SK-MEL-5 (cell line): Measurements from ENCODE around the gene NPHS2. TPM values are rescaled to one million over a fixed set of nuclear protein-coding genes. Genes with fewer than 3 reads are reported as not detected.
"Not testable (repeated sequence)": the region's sequence is repeated elsewhere in the genome, so short reads cannot be mapped to it uniquely, and the experiment has no call there.

ENCODE experiments used
- DNase-seq: peaks from one replicate; pipeline ENCODE4 v3.0.0-alpha.2; 2016; ENCODE audit warnings: low read depth, low spot score
- in situ Hi-C: cut with HindIII; loops from 2 replicates; pipeline ENCODE4 v1.10.0; 2016; ENCODE audit warnings: low sequenced_read_pairs, high pct_unique_total_duplicates, low pct_unique_long_range_greater_than_20kb
- small RNA-seq, 2 experiments: library from RNA; depleted of rRNA; stranded (forward); fragments of <200 nt; gene quantifications; one replicate each; pipeline ENCODE3, GENCODE V24; 2014
- total RNA-seq: library from RNA; depleted of rRNA; stranded (reverse); fragments of >200 nt; shearing (Covaris generic); gene quantifications from 2 replicates; pipeline ENCODE4 v1.2.3, GENCODE V29; 2014; rRNA removed

NPHS2 gene
- total RNA-seq, 1 experiment from 2014 or later, result not detected

DNA sequence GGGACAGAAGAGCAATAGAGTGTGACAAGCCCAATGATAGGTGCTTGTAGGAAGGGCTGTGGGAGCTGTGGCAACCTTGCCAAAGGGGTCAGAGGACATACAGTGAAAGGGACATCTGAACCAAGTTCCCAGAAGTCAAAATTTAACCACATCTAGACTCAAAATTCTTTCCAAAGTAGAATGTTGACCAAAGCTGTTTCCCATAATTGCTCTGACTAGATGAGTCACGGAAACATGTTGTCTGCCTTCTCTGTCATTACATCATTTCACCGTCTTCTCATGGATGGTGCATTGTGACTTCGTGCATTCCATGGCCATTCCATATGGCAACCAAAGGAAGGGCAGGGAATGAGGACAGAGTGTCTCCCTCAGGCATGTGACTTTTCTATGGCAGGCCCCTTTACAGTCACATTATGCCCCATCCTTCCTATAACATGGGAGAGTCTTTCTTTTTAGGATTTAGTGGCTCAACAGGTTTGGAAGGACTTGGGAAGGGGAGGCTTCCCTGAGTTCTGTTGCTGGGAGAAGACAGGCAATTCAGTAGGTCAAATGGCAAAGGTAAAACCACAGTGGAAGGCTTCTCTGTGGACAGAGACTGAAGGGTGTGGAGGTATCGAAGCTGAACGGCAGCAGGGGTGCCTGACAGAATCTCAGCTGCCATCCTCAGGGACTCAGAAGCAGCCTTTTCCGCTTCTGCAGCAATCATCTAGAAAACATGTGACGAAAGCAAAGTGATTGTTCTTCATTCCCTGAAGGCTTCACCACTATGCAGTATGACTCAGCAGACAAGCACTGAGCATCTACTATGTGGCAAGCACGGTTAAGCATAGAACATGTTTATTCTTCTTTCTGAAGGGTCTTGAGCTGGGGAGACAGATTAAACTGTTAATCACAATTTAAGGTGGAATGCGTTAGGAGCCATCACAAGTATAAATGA is 24.7 kb downstream of the NPHS2 start:
- in situ Hi-C loops, result no loop called here
- peak; percentile 89 for DNase-seq

DNA sequence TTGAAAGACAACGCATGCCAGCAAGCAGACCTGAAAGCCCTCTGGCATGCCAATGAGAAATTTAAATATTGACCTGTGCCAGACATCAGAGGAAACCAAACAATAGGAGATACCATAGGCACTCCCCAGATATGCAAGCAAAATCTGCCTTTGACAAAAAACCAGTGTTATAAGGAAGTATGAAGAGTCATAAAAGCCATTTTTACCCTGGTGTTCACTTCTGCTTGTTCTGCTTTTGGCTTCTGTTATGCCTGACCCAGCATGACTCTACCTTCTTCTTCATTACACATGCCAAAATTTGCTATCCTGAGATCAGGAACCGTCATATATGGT is 26.4 kb downstream of the NPHS2 start:
- no peak for DNase-seq
- in situ Hi-C loops, result no loop called here

DNA sequence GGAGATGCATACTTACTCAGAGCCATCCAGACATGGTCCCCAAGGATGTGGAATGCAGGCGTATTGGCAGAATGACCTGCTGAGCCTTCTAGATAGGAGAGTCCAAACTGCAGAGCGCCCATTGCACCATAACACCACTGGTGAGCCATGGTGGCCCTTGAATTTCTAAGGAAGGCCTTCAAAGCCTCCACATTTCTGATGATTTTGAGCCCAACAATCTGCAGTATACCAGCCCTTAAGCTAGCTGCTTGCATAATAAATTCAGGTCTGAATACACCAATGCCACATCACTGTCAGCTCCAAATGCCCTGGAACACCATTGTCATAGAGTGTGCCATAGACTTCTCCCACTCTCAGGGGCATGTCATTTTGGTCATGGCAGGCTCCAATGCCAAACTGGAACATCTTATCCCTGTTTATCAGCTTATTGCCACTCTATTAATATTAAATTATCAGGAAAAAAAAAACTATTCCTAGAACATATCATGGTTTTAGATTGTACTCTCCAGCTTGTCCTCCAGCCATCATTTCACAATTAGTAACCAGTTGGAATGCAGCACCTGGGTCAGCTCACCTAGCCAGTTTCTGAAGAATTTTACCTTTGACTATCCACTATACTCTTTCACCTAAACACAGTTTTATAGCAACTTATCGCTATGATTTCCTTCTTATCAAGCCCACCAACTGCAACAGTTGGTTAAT is 26.9 kb downstream of the NPHS2 start:
- no peak for DNase-seq
- in situ Hi-C loops, result no loop called here

DNA sequence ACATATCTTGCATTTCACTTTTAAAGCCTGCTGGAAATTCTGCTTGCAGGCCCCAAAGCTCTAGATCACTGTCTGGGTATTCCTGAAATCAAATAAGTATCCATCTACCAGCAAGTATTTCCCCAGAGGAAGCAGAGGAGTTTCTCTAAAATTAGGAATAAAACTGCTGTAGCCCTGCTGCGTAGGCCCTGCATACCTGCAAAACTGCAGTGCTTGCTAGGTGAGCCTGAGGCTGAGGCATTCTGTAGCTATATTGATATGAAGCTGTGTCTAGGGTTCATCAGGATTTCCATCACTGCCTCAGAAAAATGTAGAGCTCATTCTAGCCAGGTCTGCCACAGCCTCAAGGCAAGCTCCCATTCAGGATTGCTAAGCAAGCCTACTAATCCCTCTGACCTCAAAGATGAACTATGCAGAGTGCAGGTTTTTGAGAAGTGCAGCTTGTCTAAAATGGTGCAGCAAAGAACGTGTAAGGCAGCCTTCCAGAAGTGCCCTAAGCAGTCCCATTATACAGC is 28.7 kb downstream of the NPHS2 start:
- DNase-seq, result no peak
- in situ Hi-C loops, result no loop called here

DNA sequence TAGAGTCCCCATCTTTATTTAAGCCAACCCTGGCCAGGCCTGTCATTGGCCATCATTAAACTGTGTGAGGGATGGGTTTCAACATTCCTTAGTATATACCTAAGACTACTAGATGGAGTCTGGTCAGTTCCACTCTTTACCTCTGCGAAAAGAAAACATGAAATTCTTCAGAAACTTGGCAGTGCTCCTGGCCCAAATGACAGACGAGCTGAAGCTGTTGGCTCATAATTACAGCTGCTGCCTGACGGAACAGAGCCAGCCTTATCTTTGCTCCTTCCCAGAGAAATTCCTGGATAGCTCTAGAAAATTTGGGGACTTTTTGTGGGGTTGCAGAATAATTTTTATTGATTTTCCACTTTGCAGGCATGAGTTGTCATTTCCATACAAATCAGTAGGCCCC is 30.4 kb downstream of the NPHS2 start:
- in situ Hi-C loops, result no loop called here
- no peak for DNase-seq

DNA sequence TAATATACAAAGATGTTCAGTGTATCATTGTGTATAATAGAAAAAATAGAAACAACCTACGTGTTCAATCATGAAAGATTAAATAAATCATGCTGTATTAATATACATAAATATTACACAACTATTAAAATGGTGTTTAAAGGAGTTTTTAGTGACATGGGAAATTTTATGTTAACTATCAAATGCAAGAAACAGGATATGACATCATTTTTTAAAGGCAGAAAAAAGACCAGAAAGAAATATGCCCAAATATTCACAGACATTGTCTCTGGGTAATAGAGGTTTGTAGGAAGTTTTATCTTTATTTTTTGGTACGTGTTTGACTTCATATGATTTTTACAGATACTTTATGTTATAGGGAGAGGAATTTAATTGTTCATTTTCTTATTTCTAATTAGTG is 34.0 kb downstream of the NPHS2 start:
- in situ Hi-C loops, result no loop called here

DNA sequence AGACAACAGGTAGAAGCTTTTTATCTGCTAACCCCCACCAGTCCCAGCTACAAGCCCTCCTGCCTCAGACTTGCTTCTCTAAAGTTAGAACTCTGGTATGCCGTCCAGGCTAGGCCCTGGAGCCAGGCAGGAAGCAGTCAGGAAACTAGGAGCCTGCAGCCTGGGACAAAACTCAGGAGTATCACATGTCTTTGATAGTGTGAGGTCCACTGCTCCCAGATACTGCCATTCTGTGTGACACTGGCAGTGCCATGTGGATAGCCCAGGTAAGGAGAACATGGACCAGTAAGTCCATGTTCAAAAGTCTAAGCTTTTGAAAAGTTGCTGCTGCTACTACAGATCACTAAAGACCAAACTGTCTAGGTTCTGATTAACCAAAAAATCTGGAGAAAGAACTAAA is 45.4 kb downstream of the NPHS2 start:
- DNase-seq, result no peak
- in situ Hi-C loops, result no loop called here

More for the DNA sequence above, 34.0 kb downstream of the NPHS2 start:
- no peak for DNase-seq

DNA sequence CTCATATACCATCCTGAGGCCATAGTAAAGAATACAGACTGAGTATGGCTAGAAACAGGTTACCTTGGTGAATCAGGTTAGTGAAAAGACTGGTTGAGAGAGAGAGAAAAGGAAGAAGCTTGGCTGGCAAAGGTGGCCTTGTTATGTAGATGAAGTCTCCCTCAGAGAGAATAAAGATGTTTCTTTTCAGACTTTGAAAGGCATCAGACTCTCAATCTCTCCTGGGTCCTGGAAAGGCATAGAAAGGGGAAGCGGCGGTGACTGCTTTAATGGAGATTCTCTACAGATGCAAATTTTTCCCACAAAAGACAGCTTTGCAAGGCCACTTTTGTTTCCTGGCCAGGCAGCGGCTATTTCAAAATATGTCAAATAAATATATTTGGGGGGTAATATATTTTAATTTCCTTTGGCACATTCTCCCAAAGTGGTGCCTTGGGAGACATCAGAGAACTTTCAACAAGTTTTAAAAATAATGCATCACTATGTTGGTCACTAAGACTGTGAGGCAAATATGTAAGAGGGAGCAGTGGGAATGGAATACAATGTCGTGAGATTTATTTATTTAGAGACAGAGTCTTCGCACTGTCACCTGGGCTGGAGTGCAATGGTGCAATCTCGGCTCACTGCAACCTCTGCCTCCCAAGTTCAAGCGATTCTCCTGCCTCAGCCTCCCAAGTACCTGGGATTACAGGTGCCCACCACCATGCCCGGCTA is 46.1 kb downstream of the NPHS2 start:
- in situ Hi-C loops, result no loop called here
- DNase-seq, result no peak

DNA sequence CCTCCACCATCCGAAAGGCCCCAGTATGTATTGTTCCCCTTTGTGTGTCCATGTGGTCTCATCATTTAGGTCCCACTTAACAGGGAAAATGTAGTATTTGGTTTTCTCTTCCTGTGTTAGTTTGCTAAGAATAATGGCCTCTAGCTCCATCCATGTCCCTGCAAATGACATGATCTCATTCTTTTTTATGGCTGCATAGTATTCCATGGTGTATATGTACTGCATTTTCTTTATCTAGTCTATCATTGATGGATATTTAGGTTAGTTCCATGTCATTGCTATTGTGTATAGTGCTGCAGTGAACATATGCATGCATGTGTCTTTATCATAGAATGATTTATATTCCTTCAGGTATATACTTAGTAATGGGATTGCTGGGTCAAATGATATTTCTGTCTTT is 57.2 kb downstream of the NPHS2 start:
- in situ Hi-C loops, result not testable (repeated sequence)

DNA sequence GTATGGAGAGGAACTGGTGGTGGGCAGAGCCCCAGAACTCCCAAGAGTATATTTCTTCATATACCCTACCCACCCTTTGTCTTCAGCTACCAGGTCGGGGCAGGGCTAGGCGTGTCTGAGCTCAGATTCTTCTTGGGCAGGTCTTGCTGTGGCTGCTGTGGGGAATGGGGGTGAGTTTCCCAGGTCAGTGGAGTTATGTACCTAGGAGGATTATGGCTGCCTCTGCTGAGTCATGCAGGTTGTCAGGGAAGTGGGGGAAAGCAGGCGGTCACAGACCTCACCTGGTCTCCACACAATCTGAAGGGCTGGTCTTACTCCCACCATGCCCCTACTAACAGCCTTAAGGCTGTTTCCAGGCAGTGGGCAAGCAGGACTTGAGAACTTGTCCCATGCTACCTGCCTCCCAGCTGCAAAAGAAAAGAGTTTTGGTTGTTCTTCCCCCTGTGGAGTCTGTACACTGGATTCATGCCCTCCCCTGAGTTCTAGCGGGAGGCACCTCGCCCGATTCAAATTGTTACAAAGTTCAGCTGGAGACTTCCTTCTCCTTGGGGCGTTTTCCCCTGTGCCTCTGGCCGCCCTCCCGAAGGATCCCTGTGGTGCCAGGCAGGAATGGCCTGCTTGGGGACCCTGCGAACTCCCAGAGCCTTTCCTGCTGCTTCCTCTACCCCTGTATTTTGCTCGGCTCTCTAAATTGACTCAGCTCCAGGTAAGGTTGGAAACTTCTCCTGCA is 58.6 kb downstream of the NPHS2 start:
- DNase-seq, result no peak
- in situ Hi-C loops, result no loop called here

More for the DNA sequence above, 57.2 kb downstream of the NPHS2 start:
- DNase-seq, result not testable (repeated sequence)

DNA sequence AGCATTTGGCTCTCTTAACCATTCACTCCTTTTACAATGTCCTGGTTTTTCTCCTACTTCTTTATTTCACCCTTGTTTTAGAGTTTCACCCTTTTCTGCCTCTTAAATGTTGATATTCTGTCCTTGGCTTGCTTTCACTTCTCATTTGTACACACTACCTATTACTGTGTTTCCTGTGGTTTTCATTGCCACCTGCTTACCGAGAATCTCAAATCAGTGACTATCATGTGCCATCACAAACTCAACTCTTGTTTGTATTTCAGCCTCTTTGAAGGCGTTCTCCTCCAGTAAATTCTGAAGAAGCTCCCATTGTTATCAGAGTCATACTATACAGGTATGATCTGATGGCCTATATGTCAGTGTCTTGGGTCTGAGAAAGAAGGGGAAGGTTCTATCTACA is 65.7 kb downstream of the NPHS2 start:
- in situ Hi-C loops, result no loop called here
- DNase-seq, result no peak

DNA sequence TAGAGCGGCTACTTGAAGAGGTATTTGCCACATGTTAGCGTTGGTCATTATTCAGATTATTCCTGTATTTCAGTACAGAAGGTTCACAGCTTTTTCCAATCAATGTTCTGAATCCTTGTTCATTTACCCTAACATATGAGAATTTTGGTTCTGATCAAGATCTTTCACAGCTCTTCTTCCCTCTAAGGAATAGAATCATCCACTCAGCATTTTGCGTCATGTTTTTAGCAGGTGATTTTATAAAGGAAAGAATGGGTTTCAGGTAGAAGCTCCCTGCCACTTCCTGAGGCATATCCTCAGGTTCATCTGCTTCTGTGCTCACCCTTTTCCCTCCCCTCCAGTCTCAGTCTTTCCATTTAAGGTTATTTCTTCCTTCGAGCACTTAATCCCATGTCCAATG is 66.4 kb downstream of the NPHS2 start:
- in situ Hi-C loops, result no loop called here
- no peak for DNase-seq

DNA sequence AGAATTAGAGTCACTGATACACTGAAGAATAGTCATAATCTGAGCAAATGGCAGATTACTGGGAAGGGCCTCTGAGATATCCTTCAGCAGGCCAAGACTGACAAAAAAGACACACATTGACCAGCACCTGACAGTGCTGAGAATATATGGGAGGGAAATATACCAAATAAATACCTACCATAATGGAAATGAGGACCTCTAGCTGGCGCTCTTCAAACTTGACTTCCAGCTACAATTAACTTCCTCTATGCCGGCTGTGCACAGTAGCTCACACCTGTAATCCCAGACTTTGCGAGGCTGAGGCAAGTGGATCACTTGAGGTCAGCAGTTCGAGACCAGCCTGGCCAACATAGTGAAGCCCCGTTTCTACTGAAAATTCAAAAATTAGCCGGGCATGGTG is 69.5 kb downstream of the NPHS2 start:
- no peak for DNase-seq
- in situ Hi-C loops, result no loop called here

Small RNA genes within 50 kb of the gene (small RNA-seq; reads per million reads assigned to genes)
- gene RNU5F-2P, result 0 to 0.05 reads per million in 2 experiments

Other genes starting within 250 kb of the NPHS2 start
- 0.48 TPM in 1 of 2 replicates, not detected in the other for gene AXDND1, start 210.0 kb downstream of the NPHS2 start, total RNA-seq
- 0.05 and 0.21 TPM in 2 replicates for gene TDRD5, start 15.9 kb upstream of the NPHS2 start, total RNA-seq
- gene FAM163A, start 167.3 kb upstream of the NPHS2 start, total RNA-seq, result not detected in 2 replicates